Cardiac muscle cell (in vitro differentiated cells and primary cell): ENCODE measurements around the gene ROPN1. TPM values are rescaled to one million over a fixed set of nuclear protein-coding genes. Genes with fewer than 3 reads are reported as not detected.
A peak's percentile ranks its signal among the peaks of the same experiment; 100 is the strongest.

Experiments
- DNase-seq, 2 donors: peaks; one replicate each; pipeline versions ENCODE4 v3.0.0 to v3.0.0-alpha.2; 2010 to 2017; ENCODE audit warnings: low read depth in 1 of 2, low spot score in 1 of 2
- H3K27ac ChIP-seq: fragments of 200-600 bp; sonication (generic); 2 replicates; pipeline ENCODE4 v1.5.1; 2016
- H3K27me3 ChIP-seq: fragments of 200-600 bp; sonication (generic); 2 replicates; pipeline ENCODE4 v1.6.0; 2016; ENCODE audit warnings: control low read depth
- H3K36me3 ChIP-seq: fragments of 200-600 bp; sonication (generic); 2 replicates; pipeline ENCODE4 v1.5.1; 2016; ENCODE audit warnings: control low read depth
- H3K4me1 ChIP-seq: fragments of 200-600 bp; sonication (generic); 2 replicates; pipeline ENCODE4 v1.8.1; 2017; ENCODE audit warnings: low read depth, mild to moderate bottlenecking, mixed run types
- H3K4me3 ChIP-seq: fragments of 200-600 bp; sonication (generic); 2 replicates; pipeline ENCODE4 v1.5.1; 2016; ENCODE audit warnings: mild to moderate bottlenecking
- H3K9me3 ChIP-seq: fragments of 200-600 bp; sonication (generic); 2 replicates; pipeline ENCODE4 v1.5.1; 2017; ENCODE audit warnings: low read depth, mild to moderate bottlenecking, control low read depth
- polyA plus RNA-seq: library from polyadenylated mRNA; unstranded; fragments of >200 nt; fragmentation: Nextera tagmentation; extraction: Ambion mirVana; gene quantifications from 2 replicates; pipeline ENCODE4 v1.2.1, GENCODE V29; 2016
- total RNA-seq: library from RNA; depleted of rRNA; stranded (reverse); fragments of >200 nt; gene quantifications from 2 replicates; pipeline ENCODE4 v1.2.3, GENCODE V29; 2016
- TF ChIP-seq, protein P1 (sequence below): IDR thresholded peaks from 2 replicates; pipeline ENCODE4 v1.5.1; 2012; ENCODE audit warnings: low read depth, mild to moderate bottlenecking, low read length

ROPN1 gene
- total and polyA plus RNA-seq, 2 experiments from 2014 or later, result not detected

DNA sequence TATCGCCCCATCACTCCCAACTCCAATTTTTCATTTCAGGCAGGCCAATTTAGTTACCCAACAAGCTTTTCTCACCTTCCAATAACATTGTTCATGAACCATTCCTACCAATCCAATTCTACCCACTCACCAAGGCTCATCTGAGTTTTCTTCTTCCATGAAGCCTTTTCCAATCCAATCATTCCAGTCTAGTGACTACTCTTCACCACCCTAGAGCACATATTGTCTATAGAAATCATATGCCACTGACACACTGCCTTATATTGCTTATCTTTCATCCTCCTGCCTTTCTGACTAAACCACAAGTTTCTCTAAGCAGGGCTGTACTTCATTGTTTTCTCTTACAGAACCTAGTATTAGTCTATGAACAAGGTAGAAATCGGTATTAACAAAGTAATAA lies 42.3 kb downstream of the ROPN1 start:
- Histone ChIP-seq H3K4me1 (no peaks in the 10 kb centered on the region), H3K27me3 (no peaks in the 10 kb centered on the region), H3K9me3 (no peaks in the 10 kb centered on the region), H3K27ac (no peak overlapping the region), H3K4me3 (no peak overlapping the region), H3K36me3 (peaks cover 56% of the 10 kb centered on the region)
- TF ChIP-seq, protein P1, sequence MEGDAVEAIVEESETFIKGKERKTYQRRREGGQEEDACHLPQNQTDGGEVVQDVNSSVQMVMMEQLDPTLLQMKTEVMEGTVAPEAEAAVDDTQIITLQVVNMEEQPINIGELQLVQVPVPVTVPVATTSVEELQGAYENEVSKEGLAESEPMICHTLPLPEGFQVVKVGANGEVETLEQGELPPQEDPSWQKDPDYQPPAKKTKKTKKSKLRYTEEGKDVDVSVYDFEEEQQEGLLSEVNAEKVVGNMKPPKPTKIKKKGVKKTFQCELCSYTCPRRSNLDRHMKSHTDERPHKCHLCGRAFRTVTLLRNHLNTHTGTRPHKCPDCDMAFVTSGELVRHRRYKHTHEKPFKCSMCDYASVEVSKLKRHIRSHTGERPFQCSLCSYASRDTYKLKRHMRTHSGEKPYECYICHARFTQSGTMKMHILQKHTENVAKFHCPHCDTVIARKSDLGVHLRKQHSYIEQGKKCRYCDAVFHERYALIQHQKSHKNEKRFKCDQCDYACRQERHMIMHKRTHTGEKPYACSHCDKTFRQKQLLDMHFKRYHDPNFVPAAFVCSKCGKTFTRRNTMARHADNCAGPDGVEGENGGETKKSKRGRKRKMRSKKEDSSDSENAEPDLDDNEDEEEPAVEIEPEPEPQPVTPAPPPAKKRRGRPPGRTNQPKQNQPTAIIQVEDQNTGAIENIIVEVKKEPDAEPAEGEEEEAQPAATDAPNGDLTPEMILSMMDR, result no peak
- DNase-seq, result no peak

DNA sequence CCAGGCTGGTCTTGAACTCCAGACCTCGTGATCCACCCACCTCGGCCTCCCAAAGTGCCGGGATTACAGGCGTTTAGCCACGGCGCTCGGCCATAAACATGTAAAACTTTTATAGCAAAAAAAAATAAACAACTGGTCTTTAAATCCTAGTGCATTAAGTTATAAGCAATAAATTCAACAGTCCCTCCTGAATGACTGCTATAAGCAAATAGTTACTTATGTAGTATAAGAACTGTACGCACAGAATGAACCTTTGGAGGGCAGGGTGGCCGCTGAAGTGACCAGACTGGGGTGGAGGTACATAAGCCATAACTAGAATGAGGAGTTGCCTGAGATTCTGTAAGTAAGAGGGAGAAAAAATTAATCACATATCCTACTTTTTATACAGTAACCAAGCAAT lies 43.5 kb downstream of the ROPN1 start:
- H3K27me3 ChIP-seq, result no peaks in the 10 kb centered on the region
- no peaks in the 10 kb centered on the region for H3K4me1 ChIP-seq
- TF ChIP-seq, protein P1, result no peak
- H3K9me3 ChIP-seq, result no peaks in the 10 kb centered on the region
- H3K4me3 ChIP-seq, result no peak overlapping the region
- H3K36me3 ChIP-seq, result peaks cover 58% of the 10 kb centered on the region
- H3K27ac ChIP-seq, result no peak overlapping the region
- DNase-seq, result no peak

DNA sequence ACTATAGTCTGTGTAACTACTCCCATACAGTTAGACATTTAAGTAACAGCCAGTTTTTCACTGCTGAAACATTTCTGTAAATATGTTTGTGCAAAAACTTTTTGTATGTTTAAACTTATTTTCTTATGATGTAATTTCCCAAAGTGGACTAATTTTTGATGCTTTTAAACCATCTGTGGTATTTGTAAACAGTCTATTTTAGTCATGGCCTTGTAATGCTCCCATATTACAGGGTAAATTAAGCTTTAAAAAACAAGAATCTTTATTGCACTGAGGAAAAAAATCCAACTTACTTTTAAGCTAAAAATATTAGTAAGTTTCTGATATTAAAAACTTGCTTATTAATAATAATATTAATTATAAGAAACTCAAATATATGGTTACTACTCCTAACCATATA lies 44.4 kb downstream of the ROPN1 start:
- peaks cover 55% of the 10 kb centered on the region for H3K36me3 ChIP-seq

DNA sequence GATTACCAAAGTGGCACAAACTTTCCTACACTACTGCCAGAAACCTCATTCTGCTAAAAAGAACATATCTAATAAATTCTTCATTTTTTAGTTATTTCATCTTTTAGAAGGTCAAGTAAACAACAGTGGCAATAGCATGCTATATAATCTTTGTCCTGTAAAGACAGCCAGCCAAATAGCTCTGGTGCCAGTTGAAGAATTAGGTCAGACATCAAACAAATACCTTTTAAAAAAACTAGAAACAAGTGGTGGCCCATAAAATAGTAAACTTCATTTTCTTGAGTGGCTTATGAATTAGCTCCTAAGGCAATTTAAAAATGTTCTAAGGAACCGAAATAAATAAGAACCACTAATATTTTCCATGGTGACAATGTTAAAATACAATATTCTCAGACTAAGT lies 50.4 kb downstream of the ROPN1 start:
- no peak overlapping the region for H3K4me3 ChIP-seq
- no peak for DNase-seq
- TF ChIP-seq, protein P1, result no peak
- H3K27me3 ChIP-seq, result no peaks in the 10 kb centered on the region
- no peaks in the 10 kb centered on the region for H3K4me1 ChIP-seq
- H3K27ac ChIP-seq, result no peak overlapping the region
- H3K36me3 ChIP-seq, result peaks cover 31% of the 10 kb centered on the region
- no peaks in the 10 kb centered on the region for H3K9me3 ChIP-seq

More for the DNA sequence above, 44.4 kb downstream of the ROPN1 start:
- DNase-seq, result no peak
- TF ChIP-seq, protein P1, result no peak
- H3K4me1 ChIP-seq, result no peaks in the 10 kb centered on the region
- H3K27ac ChIP-seq, result no peak overlapping the region
- no peak overlapping the region for H3K4me3 ChIP-seq
- H3K9me3 ChIP-seq, result no peaks in the 10 kb centered on the region
- H3K27me3 ChIP-seq, result no peaks in the 10 kb centered on the region

DNA sequence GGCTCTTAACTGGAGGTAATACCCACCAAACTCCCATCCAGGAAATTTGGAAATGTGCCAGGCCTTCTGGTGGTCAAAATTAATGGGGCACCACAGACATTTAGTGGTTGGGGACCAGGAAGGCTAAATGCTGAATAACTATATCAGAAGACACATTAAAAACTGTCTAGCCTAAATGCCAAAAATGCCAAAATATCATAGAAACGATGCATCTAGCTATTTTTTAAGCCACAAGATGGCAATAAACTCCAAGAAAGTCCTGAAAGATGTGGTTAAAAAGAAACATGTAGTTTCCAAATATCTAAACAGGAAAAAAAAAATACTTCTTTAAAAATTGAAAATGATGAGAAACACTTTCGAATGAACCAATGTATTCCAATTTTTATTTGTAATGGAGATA lies 50.8 kb downstream of the ROPN1 start:
- H3K9me3 ChIP-seq, result no peaks in the 10 kb centered on the region
- TF ChIP-seq, protein P1, result peak; percentile 30
- H3K27ac ChIP-seq, result no peak overlapping the region
- no peaks in the 10 kb centered on the region for H3K27me3 ChIP-seq
- peaks cover 28% of the 10 kb centered on the region for H3K36me3 ChIP-seq
- H3K4me1 ChIP-seq, result no peaks in the 10 kb centered on the region
- DNase-seq, result no peak
- H3K4me3 ChIP-seq, result no peak overlapping the region

DNA sequence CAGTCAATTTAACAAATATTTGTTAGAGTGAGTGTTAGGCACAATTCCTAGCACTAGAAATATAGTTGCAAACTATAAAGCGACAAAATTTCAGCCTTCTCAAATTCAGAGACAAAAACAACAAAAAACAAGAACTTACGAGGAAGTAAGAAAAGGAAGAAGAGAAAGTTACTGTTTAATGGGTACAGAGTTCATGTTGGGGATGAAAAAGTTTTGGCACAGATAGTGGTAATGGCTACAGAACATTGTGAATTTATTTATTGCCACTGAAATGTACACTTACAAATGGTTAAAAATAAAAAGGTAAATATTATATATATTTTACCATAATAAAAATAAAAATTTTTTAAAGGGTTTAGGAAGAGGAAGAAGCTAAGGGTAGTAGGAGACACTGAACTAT lies 52.2 kb downstream of the ROPN1 start:
- Histone ChIP-seq H3K4me3 (no peak overlapping the region), H3K4me1 (no peaks in the 10 kb centered on the region), H3K36me3 (peaks cover 28% of the 10 kb centered on the region), H3K9me3 (no peaks in the 10 kb centered on the region), H3K27ac (no peak overlapping the region), H3K27me3 (no peaks in the 10 kb centered on the region)
- TF ChIP-seq, protein P1, result no peak
- no peak for DNase-seq
